NCI-H345 treated with DMSO at 0.1 percent for 48 hours (cell line): ENCODE data around the gene ABCC12.
A peak's percentile ranks its signal among the peaks of the same experiment; 100 is the strongest.
"Not testable (repeated sequence)": the region's sequence is repeated elsewhere in the genome, so short reads cannot be mapped to it uniquely, and the experiment has no call there.

Experiments used
- DNase-seq: peaks from one replicate; lab custom pipeline; 2025; ENCODE audit not compliant: unreplicated experiment; lab: John Stamatoyannopoulos, UW

The ABCC12 gene

DNA sequence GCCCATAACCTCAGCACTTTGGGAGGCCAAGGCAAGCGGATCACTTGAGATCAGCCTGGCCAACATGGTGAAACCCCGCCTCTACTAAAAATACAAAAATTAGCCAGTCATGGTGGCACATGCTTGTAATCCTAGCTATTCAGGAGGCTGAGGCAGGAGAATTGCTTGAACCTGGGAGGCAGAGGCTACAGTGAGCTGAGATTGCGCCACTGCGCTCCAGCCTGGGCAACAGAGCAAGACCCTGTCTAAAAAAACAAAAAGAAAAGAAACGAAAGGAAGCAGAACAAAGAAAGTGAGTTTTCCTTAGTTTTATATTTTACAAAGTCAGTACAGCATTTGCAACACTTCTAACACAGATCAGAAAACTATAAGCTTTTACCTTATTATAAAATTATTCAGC, 10.8 kb upstream of the ABCC12 start:
- DNase-seq = not testable (repeated sequence)

DNA sequence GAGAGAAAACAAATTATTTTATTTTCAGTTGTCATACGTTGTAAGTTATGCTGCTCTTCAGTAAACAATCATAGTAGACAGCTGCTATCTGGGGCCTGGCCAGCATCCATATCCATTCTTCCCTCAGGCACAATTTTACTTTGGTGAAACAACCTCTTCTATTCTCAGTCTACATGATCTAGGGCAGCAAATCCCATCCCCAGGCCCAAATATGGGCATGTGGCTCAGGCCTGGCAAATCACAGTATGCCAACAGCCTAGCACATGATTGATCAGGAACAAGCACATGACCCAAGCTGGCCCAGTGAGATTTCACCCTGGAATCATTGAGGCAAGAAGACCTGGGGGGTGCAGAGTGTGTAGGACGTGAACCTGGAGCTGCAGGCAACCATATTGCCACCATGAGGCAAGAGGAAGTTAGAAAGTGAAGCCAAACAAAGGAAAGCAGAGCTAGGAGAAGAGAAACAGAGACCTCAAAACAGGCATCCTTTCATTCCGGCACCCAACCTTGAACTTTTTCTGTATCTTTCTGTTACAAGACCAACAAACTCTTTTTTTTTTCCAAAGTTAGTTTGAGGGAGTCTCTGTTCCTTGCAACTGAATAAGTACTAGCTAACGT, 10.3 kb upstream of the ABCC12 start:
- DNase-seq = no peak

DNA sequence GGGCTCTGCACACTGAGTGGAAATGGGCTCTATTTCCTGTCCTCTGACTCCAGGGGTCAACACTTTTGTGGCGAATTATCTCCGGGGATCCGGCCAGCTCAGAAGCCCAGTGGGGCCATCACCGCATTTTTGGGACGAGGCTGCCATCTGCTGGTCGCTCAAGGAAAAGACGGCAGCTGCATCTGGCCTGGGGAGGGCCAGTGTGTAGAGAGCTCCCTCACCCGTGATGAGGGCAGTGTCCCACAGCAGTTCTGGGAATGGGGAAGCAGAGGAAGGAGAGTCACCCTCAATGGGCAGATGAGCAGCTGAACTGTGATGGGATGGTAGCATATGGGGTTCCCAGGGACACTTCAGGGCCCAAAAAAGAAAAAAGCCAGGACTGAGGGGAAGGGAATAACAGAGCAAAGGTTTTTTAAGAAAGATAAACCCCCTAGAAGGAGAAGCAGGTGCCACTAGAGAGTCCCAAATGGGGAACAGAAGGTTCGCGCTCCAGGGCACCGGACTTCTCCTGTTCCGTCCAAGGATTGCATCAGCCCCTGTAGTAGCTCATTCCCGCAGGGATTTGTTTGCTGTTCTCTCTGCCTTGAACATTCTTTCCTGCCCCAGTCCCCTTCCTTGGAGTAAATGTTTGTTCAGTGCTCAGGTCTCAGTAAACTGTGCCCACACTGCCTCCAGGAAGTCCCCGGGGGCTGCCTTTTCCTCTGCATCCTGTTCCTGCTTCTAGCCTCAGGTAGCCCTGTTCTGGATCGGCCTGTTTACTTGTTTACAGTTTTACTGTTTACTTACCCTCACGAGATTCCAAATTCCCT, 9.3 kb upstream of the ABCC12 start:
- DNase-seq = peak; percentile 14

DNA sequence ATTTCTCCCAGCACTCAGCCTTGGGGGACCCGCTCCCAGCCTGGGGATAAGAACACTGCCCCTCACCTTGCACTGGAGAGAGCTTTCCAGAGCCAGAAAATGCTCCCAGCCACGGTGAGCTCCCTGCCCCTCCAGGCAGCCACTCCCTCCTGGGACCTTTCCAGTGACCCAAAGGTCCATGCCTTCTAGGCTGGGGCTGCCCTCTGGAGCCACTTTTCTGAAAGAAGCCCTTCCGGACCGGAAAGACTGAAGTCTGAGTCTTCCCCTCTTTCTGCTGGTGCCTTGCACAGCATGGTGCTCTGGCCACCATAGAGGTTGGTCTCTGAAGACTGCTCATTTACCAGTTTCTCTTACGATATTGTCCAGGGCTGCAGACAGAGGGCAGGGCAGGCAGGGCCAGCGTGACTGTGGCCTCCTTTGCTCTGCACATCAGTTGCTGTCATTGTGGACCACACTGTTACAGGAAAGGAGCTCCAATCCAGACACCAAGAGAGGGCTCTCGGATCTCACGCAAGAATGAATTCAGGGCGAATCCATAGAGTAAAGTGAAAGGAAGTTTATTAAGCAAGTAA, 7.1 kb upstream of the ABCC12 start:
- no peak for DNase-seq

DNA sequence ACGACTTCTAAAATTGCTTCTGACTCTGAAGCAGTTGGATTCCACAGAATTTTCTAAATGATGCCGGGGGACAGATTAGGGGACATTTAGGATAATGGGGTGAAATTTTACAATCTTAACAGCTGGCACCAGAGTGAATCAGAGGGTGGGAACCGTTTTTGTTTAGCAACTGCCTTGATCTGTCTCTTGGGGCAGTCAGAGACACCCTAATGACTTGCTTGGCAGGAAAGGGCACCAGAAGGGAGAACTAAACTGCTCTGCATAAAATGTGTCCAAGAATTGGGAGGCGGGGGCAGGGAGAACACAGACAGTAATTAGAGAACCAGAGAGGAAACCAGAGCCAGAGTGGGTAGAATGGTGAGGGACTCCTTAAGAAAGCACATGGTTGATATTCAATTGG, 6.1 kb upstream of the ABCC12 start:
- no peak for DNase-seq

DNA sequence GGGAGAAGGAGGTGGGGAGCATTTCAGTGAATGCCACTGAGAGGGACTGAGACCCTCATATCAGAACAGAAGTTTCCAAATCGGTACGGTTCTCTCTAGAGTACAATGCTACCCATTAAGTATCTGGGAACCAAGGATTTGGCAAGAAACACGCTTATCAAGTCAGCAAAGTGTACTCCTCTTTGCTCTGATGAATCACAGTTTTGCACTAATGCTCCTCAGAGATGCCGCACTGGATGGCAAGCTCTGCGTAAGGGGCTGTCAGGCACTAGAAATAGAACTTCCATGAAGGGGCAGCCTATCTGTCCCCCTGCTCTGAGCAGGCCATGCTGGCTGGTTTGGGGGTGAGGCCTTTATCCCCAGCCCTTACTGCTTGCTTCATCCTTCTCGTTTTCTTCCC, 4.8 kb upstream of the ABCC12 start:
- no peak for DNase-seq

DNA sequence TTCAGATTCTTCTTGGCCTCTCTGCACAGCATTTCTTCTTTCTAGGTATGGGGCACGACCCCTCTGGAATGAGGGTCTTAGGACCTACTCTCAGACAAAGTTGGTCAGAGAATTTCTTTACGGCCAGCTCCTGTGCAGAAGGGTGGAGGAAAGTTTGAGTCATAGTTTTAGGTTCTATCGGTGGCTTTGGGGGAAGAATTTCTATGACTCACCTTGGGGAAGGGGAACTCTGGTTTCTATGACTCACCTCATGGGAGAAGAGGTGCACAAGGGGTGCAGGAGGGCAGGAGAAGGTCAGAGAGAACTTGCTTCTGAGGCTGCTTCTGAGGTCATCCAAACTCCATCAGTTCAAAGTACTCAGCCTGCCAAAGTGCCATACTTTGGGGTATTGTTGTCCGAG, 2.5 kb upstream of the ABCC12 start:
- no peak for DNase-seq

DNA sequence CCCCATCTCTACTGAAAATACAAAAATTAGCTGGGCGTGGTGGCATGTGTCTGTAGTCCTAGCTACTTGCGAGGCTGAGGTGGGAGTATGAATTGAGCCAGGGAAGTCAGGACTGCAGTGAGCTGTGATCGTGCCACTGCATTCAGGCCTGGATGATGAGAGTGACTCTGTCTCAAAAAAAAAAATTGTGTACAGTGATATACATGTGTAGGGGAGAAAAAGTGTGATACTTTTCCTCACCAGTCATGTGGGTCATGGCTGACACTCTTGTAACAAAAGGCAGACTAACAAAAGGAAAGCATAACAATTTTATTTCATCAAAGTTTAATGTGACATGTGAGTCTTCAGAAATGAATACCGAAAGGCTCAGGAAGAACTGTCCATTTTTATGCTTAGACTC, 2.0 kb upstream of the ABCC12 start:
- DNase-seq = no peak

DNA sequence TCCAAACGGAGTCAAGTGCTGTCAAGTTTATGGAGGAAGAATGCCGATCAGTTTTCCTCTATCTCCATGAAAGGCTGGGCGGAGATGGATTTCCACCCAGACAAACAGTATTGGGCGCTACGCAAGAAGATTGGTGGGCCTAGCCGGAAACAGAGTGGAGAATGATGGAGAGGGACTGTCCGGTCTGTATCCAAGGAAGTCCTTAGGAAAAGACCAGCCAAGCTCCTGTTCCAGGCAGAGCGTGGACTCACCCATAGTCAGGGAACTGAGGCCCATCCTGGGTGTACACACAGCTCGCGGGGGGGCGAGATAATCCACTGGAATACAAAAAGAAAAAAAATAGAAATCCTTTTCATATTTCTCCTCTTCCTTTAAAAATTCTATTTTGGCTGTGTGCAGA, 1.5 kb upstream of the ABCC12 start:
- DNase-seq = no peak

DNA sequence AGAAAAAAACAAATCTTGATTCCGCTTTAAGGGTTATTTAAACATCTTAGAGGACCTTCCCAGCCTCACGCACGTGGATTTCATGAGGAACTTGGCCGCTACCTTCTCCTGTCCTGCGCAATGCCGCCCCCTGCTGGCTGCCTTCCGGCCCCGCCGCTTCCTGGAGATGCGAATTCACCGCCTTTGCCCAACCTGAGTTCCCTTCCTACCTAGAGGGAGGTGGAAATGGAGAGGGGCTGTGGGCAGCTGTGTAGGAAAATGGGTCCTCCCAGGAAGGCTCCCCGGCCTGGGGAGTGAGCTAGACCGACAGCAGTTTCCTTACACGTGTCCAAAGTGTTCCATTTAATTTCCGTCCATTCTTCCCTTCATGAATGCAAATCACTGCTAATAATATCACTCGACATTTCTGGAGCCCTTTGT, 1.0 kb upstream of the ABCC12 start:
- DNase-seq = peak; percentile 1

DNA sequence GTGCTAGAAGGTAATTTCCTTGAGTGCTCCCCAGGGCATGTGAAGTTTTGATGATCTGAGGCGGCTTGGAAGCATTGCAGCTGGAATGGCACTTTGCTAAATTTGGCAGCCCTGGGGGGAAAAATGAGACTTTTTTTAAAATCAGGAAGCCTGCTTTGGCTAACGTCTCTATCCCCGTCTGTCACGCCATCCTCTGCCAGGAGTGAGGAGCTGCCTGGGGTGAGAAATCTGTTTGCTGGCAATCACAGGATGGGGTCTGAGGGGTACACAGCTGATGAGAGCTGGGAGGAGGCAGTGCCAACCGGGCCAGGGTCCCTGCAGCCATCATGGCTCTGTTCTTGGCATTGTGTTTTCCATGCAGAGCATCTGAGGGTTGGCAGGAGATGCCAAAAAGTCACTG, 2.0 kb downstream of the ABCC12 start:
- no peak for DNase-seq

DNA sequence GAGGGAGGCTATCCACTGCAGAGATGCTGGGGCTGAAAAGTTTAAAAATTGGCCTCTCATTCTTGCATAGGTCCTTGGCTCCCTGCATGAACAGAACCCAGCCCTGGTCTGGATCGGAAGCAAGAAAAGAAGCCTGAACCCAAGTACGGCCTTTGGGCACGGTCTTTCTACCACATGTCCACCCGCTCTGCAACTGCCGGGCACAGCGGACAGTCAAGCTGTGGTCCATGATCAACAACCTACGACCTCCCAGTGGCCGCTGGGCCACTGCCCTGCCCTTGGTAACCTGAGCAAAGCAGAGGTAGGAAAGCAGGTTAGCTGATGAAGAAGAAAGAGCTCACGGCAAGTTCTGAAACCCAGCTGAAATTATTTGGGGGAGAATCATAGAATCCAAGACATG, 3.6 kb downstream of the ABCC12 start:
- DNase-seq = no peak

DNA sequence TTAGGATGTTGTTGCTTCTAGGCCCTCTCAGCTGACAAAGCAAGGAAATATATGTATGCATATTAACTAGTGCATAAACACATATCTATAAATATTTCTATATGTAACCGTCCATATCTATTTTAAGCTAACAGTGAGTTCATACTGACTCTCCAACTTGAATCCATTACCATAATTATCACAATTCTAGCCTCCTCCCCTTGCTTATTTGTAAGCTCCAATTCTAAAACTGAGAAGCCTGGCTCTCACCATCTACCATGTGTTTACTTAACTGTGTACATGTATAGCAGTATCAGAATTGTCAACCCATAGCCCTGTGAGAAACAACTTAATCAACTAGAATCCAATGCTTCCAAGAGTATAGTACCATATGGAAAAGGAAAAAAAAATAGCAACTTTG, 5.1 kb downstream of the ABCC12 start:
- no peak for DNase-seq

DNA sequence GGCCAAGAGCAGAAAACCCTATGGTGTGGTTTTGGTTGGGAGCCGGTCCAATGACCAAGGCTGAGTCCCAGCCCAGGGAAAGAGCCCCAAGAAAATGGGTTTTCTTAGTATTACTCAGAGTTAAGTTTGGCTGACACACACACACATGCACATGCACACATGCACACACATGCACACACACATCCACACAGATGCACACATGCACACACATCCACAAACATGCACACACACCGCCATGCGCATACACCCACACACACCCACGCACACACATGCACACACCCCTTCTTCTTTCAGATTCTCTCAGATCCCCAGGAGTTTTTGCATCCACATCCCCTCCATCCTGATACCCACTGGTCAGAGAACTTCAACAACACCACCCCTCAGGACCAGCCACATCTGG, 9.1 kb downstream of the ABCC12 start:
- no peak for DNase-seq

DNA sequence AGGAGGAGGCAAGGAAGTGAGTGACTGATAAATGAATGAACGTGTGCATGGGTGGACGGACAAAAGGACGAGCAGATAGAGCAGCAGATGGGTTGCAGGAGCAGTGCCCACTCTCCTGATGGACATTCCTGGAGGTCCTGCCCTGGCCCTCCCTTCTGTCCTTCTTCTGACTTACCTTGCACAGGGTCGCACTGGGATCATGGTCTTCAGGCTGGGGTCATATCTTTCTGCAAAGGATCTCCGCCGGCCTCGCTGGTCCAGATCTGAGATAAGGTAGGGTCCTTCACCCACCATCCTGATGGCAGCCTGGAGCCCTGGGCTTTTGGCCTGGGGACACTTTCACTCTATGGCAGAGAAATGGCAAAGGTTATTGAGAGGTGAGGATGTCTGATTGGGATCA, 9.7 kb downstream of the ABCC12 start:
- DNase-seq = no peak

DNA sequence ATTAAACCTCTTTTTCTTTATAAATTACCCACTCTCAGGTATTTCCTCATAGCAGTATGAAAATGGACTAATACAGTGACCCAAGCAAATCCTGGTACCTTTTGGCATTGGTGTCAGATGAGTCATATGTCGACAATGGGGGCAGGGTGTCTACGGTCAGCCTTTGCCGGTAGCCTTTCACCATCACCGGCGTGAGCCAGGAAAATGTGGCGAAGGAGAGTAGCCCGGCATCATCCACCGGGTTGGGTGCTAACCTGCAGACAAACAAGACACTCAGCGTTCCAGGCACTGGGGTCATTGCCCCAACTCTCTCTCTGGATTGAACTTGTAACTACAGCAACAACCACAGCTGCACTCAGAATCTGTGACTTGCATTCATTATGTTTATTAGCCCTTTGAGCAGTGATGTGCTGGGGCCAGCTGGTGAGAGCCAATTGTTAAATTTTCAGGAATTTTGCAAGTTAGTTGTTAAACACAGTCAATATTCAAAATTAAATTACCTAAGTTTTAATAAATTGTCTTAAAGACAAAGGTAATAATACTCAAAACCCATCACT, 11.9 kb downstream of the ABCC12 start:
- DNase-seq = no peak

DNA sequence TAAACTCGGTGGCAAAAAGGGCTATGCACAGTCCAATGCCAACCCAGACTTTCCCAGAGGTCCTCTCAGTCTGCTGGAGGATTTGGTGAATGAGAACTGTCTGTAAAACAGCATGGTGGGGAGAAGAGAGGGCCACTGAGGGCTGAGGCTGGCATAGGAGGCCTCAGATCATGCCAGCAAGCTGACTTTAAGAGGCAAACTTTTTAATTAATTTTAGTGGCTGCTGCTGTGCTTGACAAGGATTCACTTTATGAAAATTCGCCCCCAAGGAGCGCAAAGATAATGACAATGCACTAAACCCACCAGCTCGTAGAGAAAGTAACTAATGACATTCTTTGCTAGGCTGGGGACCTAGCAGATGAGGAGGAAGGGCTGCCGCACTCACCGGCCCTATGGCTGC, 15.0 kb downstream of the ABCC12 start:
- no peak for DNase-seq

DNA sequence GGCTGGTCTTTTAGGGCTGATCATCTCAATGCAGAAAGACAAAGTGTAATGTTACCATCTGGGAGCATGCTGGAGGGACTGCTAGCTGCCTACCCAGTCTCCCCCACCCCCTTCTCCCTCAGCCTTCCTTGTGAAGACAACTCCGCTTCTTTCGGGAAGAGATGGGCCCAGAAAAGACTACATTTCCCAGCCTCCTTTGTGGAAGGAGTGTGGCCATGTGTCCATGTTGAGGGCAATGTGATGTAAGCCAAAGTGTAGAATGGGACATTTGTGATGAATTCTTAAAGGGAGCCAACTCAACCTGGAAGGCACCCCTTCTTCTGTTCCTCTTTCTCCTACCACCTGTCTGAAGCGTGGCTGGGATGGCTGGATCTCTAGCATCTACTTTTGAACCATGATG, 16.3 kb downstream of the ABCC12 start:
- no peak for DNase-seq

DNA sequence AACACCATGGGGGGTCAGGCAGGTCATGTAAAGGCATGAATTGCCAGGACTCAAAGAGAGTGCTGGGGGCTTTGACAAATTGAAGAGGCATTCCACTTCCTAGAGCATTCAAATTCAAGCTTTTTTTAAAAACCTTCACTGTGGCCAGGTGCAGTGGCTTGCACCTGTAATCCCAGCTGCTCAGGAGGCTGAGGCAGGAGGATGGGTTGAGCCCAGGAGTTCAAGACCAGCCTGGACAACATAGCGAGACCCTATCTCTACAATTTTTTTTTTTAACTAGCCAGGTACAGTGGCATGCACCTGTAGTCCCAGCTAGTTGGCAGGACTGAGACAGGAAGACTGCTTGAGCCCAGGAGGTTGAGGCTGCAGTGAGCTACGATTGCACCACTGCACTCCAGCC, 17.2 kb downstream of the ABCC12 start:
- no peak for DNase-seq

DNA sequence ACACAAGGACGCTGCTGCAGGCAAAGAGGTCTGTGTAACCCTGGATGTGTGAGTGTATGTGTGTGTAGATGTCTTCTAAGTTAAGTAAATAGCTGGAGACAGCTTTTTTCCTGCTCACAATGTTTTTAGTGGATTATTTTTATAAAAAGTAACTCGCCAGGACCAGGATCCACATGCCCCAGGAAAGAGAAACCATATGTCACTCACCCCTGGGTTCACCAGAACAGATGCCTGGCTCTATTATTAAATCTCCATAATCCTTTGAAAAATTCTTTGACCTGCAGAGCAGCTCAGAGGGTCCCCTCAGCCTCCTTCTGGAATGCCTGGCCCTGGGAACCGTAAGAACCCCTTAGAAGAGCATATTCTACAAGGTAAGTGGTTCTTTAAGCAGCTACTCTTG, 18.0 kb downstream of the ABCC12 start:
- no peak for DNase-seq

DNA sequence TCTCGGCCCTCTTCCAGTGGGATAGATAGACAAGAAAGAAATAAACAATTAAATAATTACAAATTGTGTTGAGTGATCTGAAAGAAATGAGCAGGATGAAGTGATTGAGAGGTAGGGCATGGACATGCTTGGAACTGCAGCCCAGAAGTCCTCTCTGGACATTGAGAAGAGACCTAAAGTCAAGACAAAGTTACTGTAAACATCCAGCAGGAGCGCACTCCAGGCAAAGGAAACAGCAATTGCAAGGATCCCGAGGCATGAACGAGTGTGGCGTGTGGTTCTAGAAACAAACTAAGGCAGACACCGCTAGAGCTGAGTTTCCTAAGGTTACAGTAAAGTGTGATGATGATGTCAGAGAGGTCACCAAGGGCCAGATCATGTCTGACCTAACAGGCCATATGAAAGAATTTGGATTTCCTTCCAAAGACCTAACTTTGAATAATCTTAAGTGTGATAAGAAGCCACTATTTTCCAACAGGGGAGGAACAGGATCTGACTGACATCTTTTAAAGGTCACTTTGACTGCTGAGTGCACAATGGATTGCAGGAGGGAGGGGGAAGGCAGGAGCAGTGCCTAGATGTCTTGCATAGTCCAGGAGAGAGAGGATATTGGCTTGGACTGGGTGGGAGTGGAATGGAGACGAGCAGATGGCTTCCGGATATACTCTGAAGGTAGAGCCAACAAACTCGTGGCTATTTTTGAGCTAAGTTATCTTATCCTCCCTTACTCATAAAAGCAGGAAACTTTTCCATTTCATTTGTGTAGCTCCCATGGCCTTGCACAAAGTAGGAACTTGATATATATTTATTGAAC, 19.0 kb downstream of the ABCC12 start:
- no peak for DNase-seq
